Measurements from ENCODE around the gene TSPOAP1.

TSPOAP1 gene

GRCh38 chr17:58340405-58340876 is 11.8 kb upstream of the TSPOAP1 start:
- no peak for DNase-seq (ENCODE audit: low read depth)

- DNase-seq (ENCODE audit: low read depth) = no peak
These were observed 11.3 kb upstream of the TSPOAP1 start for GRCh38 chr17:58339755-58340404.

- DNase-seq (ENCODE audit: low read depth) = no peak
These were observed 10.5 kb upstream of the TSPOAP1 start for GRCh38 chr17:58338841-58339754.

GRCh38 chr17:58338454-58338840 is 9.9 kb upstream of the TSPOAP1 start:
- DNase-seq (ENCODE audit: low read depth) = no peak

GRCh38 chr17:58337600-58338453 is 9.2 kb upstream of the TSPOAP1 start:
- peak; percentile 89 for DNase-seq (ENCODE audit: low read depth)

- no peak for DNase-seq (ENCODE audit: low read depth)
These were observed 8.6 kb upstream of the TSPOAP1 start for GRCh38 chr17:58337210-58337599.

- DNase-seq (ENCODE audit: low read depth) = no peak
These were observed 8.0 kb upstream of the TSPOAP1 start for GRCh38 chr17:58336456-58337209.

GRCh38 chr17:58335779-58336455 is 7.3 kb upstream of the TSPOAP1 start:
- no peak for DNase-seq (ENCODE audit: low read depth)

- no peak for DNase-seq (ENCODE audit: low read depth)
These were observed 6.6 kb upstream of the TSPOAP1 start for GRCh38 chr17:58335061-58335731.

GRCh38 chr17:58334661-58335060 is 6.1 kb upstream of the TSPOAP1 start:
- DNase-seq (ENCODE audit: low read depth) = no peak

GRCh38 chr17:58334256-58334655 is 5.7 kb upstream of the TSPOAP1 start:
- DNase-seq (ENCODE audit: low read depth) = no peak

GRCh38 chr17:58333736-58334207 is 5.2 kb upstream of the TSPOAP1 start:
- DNase-seq (ENCODE audit: low read depth) = no peak

- DNase-seq (ENCODE audit: low read depth) = no peak
These were observed 4.5 kb upstream of the TSPOAP1 start for GRCh38 chr17:58332778-58333735.

GRCh38 chr17:58331815-58332777 is 3.5 kb upstream of the TSPOAP1 start:
- peak; percentile 85 for DNase-seq (ENCODE audit: low read depth)

- no peak for DNase-seq (ENCODE audit: low read depth)
These were observed 2.6 kb upstream of the TSPOAP1 start for GRCh38 chr17:58330997-58331814.

GRCh38 chr17:58330538-58330996 is 2.0 kb upstream of the TSPOAP1 start:
- DNase-seq (ENCODE audit: low read depth) = no peak

All from stimulated activated CD8-positive, alpha-beta memory T cell treated with anti-CD3 and anti-CD28 coated beads, Interleukin-12 subunit alpha, Interleukin-12 subunit beta, amount 100 ng/mL, for 1 hour (primary cell).